GM18505 (cell line): ENCODE measurements around the gene CRHR2.
"Not testable (repeated sequence)": the region's sequence is repeated elsewhere in the genome, so short reads cannot be mapped to it uniquely, and the experiment has no call there.

ENCODE experiments used
- ATAC-seq: cut with Tn5 transposase; IDR thresholded peaks from one replicate; pipeline ENCODE4 v1.9.1; 2021; ENCODE audit not compliant: unreplicated experiment
- POLR2A ChIP-seq: IDR thresholded peaks from 4 replicates; pipeline ENCODE4 v1.6.1; 2011; ENCODE audit warnings: borderline replicate concordance; ENCODE audit not compliant: insufficient read depth, insufficient read length; ENCODE audit errors: extremely low read depth

CRHR2 gene

GRCh38 chr7:30650421-30650808 is 31.8 kb downstream of the CRHR2 start:
- TF ChIP-seq POLR2A = no peak
- ATAC-seq = no peak

GRCh38 chr7:30649717-30650420 is 32.4 kb downstream of the CRHR2 start:
- TF ChIP-seq POLR2A = no peak
- no peak for ATAC-seq

DNA sequence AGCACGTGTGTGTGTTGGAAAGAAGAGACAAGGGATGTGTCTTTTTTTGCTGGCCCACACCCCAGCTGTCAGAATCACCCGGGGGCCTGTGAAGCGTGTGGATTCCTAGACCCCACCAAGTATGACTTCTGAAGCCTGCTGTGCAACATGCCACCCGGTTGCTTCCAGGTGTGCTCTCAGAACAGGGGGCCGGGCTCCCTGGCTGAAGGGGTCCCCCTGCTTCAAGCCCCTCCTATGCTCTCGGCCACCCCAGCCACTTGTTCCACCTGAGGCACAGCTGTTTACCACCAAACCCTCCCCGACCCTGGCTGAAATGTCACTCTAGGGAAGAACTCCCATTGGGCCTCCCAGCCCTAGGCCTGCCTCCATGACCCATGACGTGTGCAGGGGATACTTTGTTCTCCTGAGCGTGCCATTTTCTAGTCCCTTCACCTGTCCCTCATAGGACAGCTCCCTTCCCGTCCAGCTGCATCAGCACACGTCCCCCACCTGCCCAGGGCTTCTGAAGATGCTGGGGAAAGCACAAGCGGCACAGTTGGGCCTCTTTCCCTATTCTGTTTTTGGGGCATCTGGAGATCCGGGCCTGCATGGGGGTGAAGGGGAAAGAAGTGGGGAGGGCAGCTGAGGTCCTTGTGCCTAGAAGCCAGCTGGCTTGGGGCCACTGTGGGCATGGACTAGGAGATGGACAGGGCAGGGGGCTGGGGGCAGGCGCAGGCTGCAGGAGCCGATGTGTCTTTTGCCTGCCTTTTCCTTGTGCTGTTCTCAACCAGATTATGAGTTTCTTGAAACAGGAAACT is 33.3 kb downstream of the CRHR2 start:
- ATAC-seq = no peak
- TF ChIP-seq POLR2A = no peak

- no peak for ATAC-seq
- TF ChIP-seq POLR2A = no peak
Measured at GRCh38 chr7:30647589-30648364, 34.5 kb downstream of the CRHR2 start.

GRCh38 chr7:30646154-30646553 is 36.1 kb downstream of the CRHR2 start:
- no peak for TF ChIP-seq POLR2A
- no peak for ATAC-seq

- no peak for ATAC-seq
- TF ChIP-seq POLR2A = no peak
Measured at GRCh38 chr7:30645661-30646060, 36.6 kb downstream of the CRHR2 start.

GRCh38 chr7:30644286-30644955 is 37.8 kb downstream of the CRHR2 start:
- no peak for TF ChIP-seq POLR2A

GRCh38 chr7:30642789-30643188 is 39.5 kb downstream of the CRHR2 start:
- no peak for ATAC-seq
- no peak for TF ChIP-seq POLR2A

More at GRCh38 chr7:30644286-30644955, 37.8 kb downstream of the CRHR2 start:
- ATAC-seq = no peak

GRCh38 chr7:30642322-30642721 is 39.9 kb downstream of the CRHR2 start:
- ATAC-seq = not testable (repeated sequence)

- no peak for ATAC-seq
- TF ChIP-seq POLR2A = no peak
Measured at GRCh38 chr7:30635798-30636197, 46.5 kb downstream of the CRHR2 start.

GRCh38 chr7:30634634-30635201 is 47.5 kb downstream of the CRHR2 start:
- no peak for TF ChIP-seq POLR2A
- ATAC-seq = no peak

DNA sequence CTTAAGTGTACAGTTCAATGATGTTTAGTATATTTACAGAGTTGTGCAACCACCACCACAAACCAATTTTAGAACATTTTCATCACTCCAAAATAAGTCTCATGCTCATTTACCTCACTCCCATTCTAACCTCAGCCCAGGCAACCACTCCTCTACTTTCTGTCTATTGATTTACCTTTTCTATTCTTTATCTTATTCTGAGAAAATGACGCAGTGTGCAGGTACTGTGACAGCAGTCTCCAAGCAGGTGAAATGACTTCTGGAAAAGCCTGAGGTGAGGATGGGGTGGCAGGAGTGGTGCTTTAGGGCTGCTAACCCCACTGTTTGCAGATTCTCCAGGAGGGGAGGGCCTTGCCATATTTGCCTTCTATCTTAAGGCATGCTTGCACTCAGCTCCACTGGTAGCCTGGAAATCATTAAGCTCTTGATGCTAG is 48.0 kb downstream of the CRHR2 start:
- TF ChIP-seq POLR2A = no peak
- ATAC-seq = no peak

DNA sequence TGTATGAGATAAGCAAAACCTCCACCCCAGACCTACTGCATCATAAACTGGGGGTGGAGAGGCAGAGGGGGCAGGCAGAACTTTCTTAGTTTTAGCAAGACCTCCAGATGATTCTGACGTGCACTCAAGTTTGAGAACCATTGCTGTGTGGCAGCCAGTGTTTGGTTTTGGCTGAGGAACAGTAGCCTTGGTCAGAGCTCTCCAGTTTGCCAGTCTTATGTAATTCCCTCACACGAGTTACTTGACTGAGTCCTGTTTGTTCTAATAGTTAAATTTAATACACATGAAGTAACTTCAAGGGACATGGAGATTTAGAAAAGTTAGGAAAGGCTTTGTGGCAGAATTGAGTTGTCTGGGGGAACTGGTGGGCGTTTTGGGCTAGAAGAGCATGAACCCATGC is 49.0 kb downstream of the CRHR2 start:
- ATAC-seq = no peak
- no peak for TF ChIP-seq POLR2A
